DMS153 (cell line): ENCODE data around the gene GAD1.

ENCODE experiments used
- DNase-seq: peaks from one replicate; lab custom pipeline; 2025; lab: John Stamatoyannopoulos, UW

Gene GAD1

GRCh38 chr2:170895023-170895757 lies 78.5 kb downstream of the GAD1 start:
- DNase-seq: no peak

- DNase-seq: no peak
Observed at GRCh38 chr2:170896622-170897021, 79.9 kb downstream of the GAD1 start.

GRCh38 chr2:170897108-170897507 lies 80.4 kb downstream of the GAD1 start:
- DNase-seq: no peak

- DNase-seq: no peak
Observed at GRCh38 chr2:170905864-170906263, 89.2 kb downstream of the GAD1 start.
